ENCODE measurements around the gene PTPRG. TPM values are rescaled to one million over a fixed set of nuclear protein-coding genes. Genes with fewer than 3 reads are reported as not detected.
"Not testable (repeated sequence)": the region's sequence is repeated elsewhere in the genome, so short reads cannot be mapped to it uniquely, and the experiment has no call there.

The PTPRG gene
- total RNA-seq, 1 donor: 148 TPM

GRCh38 chr3:61691466-61691865, 130.1 kb downstream of the PTPRG start:
- H3K36me3 ChIP-seq (ENCODE audit: insufficient read depth, low read length): no peaks in the 10 kb centered on the region
- DNase-seq (ENCODE audit: insufficient read length, low spot score, missing footprints): no peak
- peaks cover 14% of the 10 kb centered on the region for H4K20me1 ChIP-seq (ENCODE audit: insufficient read depth, low read length)
- no peaks in the 10 kb centered on the region for H3K27me3 ChIP-seq (ENCODE audit: insufficient read depth, low read length)
- no peaks in the 10 kb centered on the region for H3K9me3 ChIP-seq (ENCODE audit: low read depth, low read length)
- no peak overlapping the region for H3K27ac ChIP-seq (ENCODE audit: low read depth, low read length)
- H3K4me1 ChIP-seq (ENCODE audit: insufficient read depth, low read length): no peaks in the 10 kb centered on the region
- no peak overlapping the region for H3K4me2 ChIP-seq (ENCODE audit: insufficient read depth, low read length)
- H2AFZ ChIP-seq (ENCODE audit: low read length): no peak overlapping the region
- peaks cover 36% of the 10 kb centered on the region for H3K79me2 ChIP-seq (ENCODE audit: insufficient read depth, low read length)
- no peak for TF ChIP-seq CTCF (IDR thresholded peaks at IDR 0.05; ENCODE audit: extremely low read depth, low read depth, low read length)
- H3K4me3 ChIP-seq (ENCODE audit: insufficient read depth, low read length): no peak overlapping the region

GRCh38 chr3:61697301-61697700, 135.9 kb downstream of the PTPRG start:
- no peak overlapping the region for H3K4me2 ChIP-seq (ENCODE audit: insufficient read depth, low read length)
- H4K20me1 ChIP-seq (ENCODE audit: insufficient read depth, low read length): peaks cover 7% of the 10 kb centered on the region
- no peaks in the 10 kb centered on the region for H3K4me1 ChIP-seq (ENCODE audit: insufficient read depth, low read length)
- no peak for DNase-seq (ENCODE audit: insufficient read length, low spot score, missing footprints)
- no peaks in the 10 kb centered on the region for H3K27me3 ChIP-seq (ENCODE audit: insufficient read depth, low read length)
- peaks cover 12% of the 10 kb centered on the region for H3K79me2 ChIP-seq (ENCODE audit: insufficient read depth, low read length)
- H2AFZ ChIP-seq (ENCODE audit: low read length): no peak overlapping the region
- no peak for TF ChIP-seq CTCF (IDR thresholded peaks at IDR 0.05; ENCODE audit: extremely low read depth, low read depth, low read length)
- H3K27ac ChIP-seq (ENCODE audit: low read depth, low read length): no peak overlapping the region
- no peak overlapping the region for H3K4me3 ChIP-seq (ENCODE audit: insufficient read depth, low read length)
- H3K36me3 ChIP-seq (ENCODE audit: insufficient read depth, low read length): no peaks in the 10 kb centered on the region
- no peaks in the 10 kb centered on the region for H3K9me3 ChIP-seq (ENCODE audit: low read depth, low read length)

- not testable (repeated sequence) for H3K27ac ChIP-seq (ENCODE audit: low read depth, low read length); H3K4me2 ChIP-seq (ENCODE audit: insufficient read depth, low read length); H2AFZ ChIP-seq (ENCODE audit: low read length); H3K4me3 ChIP-seq (ENCODE audit: insufficient read depth, low read length); H3K27me3 ChIP-seq (ENCODE audit: insufficient read depth, low read length); DNase-seq (ENCODE audit: insufficient read length, low spot score, missing footprints); H3K36me3 ChIP-seq (ENCODE audit: insufficient read depth, low read length); H3K4me1 ChIP-seq (ENCODE audit: insufficient read depth, low read length); H3K9me3 ChIP-seq (ENCODE audit: low read depth, low read length); H4K20me1 ChIP-seq (ENCODE audit: insufficient read depth, low read length)
- H3K79me2 ChIP-seq (ENCODE audit: insufficient read depth, low read length): peaks cover 15% of the 10 kb centered on the region
Observed at GRCh38 chr3:61698278-61699072, 137.1 kb downstream of the PTPRG start.

- H3K4me1 ChIP-seq (ENCODE audit: insufficient read depth, low read length): no peaks in the 10 kb centered on the region
- no peaks in the 10 kb centered on the region for H3K9me3 ChIP-seq (ENCODE audit: low read depth, low read length)
- no peak overlapping the region for H3K4me2 ChIP-seq (ENCODE audit: insufficient read depth, low read length)
- peaks cover 13% of the 10 kb centered on the region for H4K20me1 ChIP-seq (ENCODE audit: insufficient read depth, low read length)
- no peak for TF ChIP-seq CTCF (IDR thresholded peaks at IDR 0.05; ENCODE audit: extremely low read depth, low read depth, low read length)
- no peak overlapping the region for H3K4me3 ChIP-seq (ENCODE audit: insufficient read depth, low read length)
- no peaks in the 10 kb centered on the region for H3K27me3 ChIP-seq (ENCODE audit: insufficient read depth, low read length)
- DNase-seq (ENCODE audit: insufficient read length, low spot score, missing footprints): no peak
- H3K36me3 ChIP-seq (ENCODE audit: insufficient read depth, low read length): no peaks in the 10 kb centered on the region
- peaks cover 17% of the 10 kb centered on the region for H3K79me2 ChIP-seq (ENCODE audit: insufficient read depth, low read length)
- H2AFZ ChIP-seq (ENCODE audit: low read length): no peak overlapping the region
- no peak overlapping the region for H3K27ac ChIP-seq (ENCODE audit: low read depth, low read length)
Observed at GRCh38 chr3:61699622-61700021, 138.3 kb downstream of the PTPRG start.

Measured in osteoblast (primary cell).